ENCODE measurements around the gene RAD1.

Gene RAD1

GRCh38 chr5:34915856-34916192, 520 bp upstream of the RAD1 start:
- DNase-seq, result no peak

- DNase-seq, result peak; percentile 17
Measured at GRCh38 chr5:34914671-34915138, 599 bp downstream of the RAD1 start.

- DNase-seq, result no peak
Measured at GRCh38 chr5:34913072-34913471, 2.2 kb downstream of the RAD1 start.

- DNase-seq, result peak; percentile 15
Measured at GRCh38 chr5:34905564-34905963, 9.7 kb downstream of the RAD1 start.

GRCh38 chr5:34903260-34903659, 12.0 kb downstream of the RAD1 start:
- no peak for DNase-seq

- DNase-seq, result no peak
Measured at GRCh38 chr5:34900652-34901051, 14.7 kb downstream of the RAD1 start.

- no peak for DNase-seq
Measured at GRCh38 chr5:34899066-34899465, 16.2 kb downstream of the RAD1 start.

GRCh38 chr5:34898258-34898895, 16.9 kb downstream of the RAD1 start:
- DNase-seq, result peak; percentile 75

- no peak for DNase-seq
Measured at GRCh38 chr5:34897646-34898045, 17.7 kb downstream of the RAD1 start.

GRCh38 chr5:34895641-34896419, 19.5 kb downstream of the RAD1 start:
- DNase-seq, result no peak

- DNase-seq, result no peak
Measured at GRCh38 chr5:34894716-34895115, 20.6 kb downstream of the RAD1 start.

GRCh38 chr5:34892414-34892813, 22.9 kb downstream of the RAD1 start:
- no peak for DNase-seq

- DNase-seq, result no peak
Measured at GRCh38 chr5:34891981-34892380, 23.3 kb downstream of the RAD1 start.

- no peak for DNase-seq
Measured at GRCh38 chr5:34889394-34889793, 25.9 kb downstream of the RAD1 start.

- no peak for DNase-seq
Measured at GRCh38 chr5:34886392-34887119, 28.7 kb downstream of the RAD1 start.

GRCh38 chr5:34881246-34881645, 34.1 kb downstream of the RAD1 start:
- no peak for DNase-seq

GRCh38 chr5:34876275-34876674, 39.0 kb downstream of the RAD1 start:
- no peak for DNase-seq

- DNase-seq, result no peak
Measured at GRCh38 chr5:34870382-34870781, 44.9 kb downstream of the RAD1 start.

- DNase-seq, result no peak
Measured at GRCh38 chr5:34869256-34869655, 46.0 kb downstream of the RAD1 start.

GRCh38 chr5:34868791-34869190, 46.5 kb downstream of the RAD1 start:
- DNase-seq, result no peak

- DNase-seq, result no peak
Measured at GRCh38 chr5:34867660-34868059, 47.6 kb downstream of the RAD1 start.

GRCh38 chr5:34866989-34867471, 48.3 kb downstream of the RAD1 start:
- DNase-seq, result no peak

GRCh38 chr5:34865091-34865490, 50.2 kb downstream of the RAD1 start:
- no peak for DNase-seq

GRCh38 chr5:34863946-34864345, 51.4 kb downstream of the RAD1 start:
- DNase-seq, result no peak
